Measurements from ENCODE around the gene KCNIP1.

Gene KCNIP1

GRCh38 chr5:170697031-170697430, 193.2 kb downstream of the KCNIP1 start:
- DNase-seq (ENCODE audit: low read depth) = no peak
- TF ChIP-seq, protein P1, sequence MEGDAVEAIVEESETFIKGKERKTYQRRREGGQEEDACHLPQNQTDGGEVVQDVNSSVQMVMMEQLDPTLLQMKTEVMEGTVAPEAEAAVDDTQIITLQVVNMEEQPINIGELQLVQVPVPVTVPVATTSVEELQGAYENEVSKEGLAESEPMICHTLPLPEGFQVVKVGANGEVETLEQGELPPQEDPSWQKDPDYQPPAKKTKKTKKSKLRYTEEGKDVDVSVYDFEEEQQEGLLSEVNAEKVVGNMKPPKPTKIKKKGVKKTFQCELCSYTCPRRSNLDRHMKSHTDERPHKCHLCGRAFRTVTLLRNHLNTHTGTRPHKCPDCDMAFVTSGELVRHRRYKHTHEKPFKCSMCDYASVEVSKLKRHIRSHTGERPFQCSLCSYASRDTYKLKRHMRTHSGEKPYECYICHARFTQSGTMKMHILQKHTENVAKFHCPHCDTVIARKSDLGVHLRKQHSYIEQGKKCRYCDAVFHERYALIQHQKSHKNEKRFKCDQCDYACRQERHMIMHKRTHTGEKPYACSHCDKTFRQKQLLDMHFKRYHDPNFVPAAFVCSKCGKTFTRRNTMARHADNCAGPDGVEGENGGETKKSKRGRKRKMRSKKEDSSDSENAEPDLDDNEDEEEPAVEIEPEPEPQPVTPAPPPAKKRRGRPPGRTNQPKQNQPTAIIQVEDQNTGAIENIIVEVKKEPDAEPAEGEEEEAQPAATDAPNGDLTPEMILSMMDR (conservative IDR thresholded peaks at IDR 0.05; ENCODE audit: control insufficient read depth, insufficient read depth, low read depth, low read length) = no peak

DNA sequence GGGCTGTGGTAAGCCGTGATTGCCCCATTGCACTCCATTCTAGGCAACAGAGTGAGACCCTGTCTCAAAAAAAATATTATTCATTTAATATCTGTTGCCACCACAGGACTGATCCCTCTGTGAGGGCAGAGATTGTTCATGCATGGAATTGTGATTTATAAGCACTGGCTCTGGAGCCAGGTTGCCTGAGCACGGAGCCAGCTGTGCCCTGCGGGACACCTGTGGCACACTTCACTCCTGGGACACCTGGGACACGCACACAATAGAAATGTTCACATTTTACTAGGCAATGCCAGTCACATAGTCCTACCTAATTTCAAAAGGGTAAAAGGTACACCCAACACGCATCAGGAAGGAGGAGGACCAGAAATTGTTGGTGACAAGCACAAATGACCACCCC, 196.7 kb downstream of the KCNIP1 start:
- TF ChIP-seq, protein P1 (conservative IDR thresholded peaks at IDR 0.05; ENCODE audit: control insufficient read depth, insufficient read depth, low read depth, low read length) = no peak
- DNase-seq (ENCODE audit: low read depth) = no peak
- no peak overlapping the region for H3K4me3 ChIP-seq (ENCODE audit: control insufficient read depth, low read depth, low read length)

More at GRCh38 chr5:170697031-170697430, 193.2 kb downstream of the KCNIP1 start:
- H3K4me3 ChIP-seq (ENCODE audit: control insufficient read depth, low read depth, low read length) = no peak overlapping the region

GRCh38 chr5:170701334-170701733, 197.5 kb downstream of the KCNIP1 start:
- DNase-seq (ENCODE audit: low read depth) = no peak
- TF ChIP-seq, protein P1 (conservative IDR thresholded peaks at IDR 0.05; ENCODE audit: control insufficient read depth, insufficient read depth, low read depth, low read length) = no peak
- no peak overlapping the region for H3K4me3 ChIP-seq (ENCODE audit: control insufficient read depth, low read depth, low read length)

DNA sequence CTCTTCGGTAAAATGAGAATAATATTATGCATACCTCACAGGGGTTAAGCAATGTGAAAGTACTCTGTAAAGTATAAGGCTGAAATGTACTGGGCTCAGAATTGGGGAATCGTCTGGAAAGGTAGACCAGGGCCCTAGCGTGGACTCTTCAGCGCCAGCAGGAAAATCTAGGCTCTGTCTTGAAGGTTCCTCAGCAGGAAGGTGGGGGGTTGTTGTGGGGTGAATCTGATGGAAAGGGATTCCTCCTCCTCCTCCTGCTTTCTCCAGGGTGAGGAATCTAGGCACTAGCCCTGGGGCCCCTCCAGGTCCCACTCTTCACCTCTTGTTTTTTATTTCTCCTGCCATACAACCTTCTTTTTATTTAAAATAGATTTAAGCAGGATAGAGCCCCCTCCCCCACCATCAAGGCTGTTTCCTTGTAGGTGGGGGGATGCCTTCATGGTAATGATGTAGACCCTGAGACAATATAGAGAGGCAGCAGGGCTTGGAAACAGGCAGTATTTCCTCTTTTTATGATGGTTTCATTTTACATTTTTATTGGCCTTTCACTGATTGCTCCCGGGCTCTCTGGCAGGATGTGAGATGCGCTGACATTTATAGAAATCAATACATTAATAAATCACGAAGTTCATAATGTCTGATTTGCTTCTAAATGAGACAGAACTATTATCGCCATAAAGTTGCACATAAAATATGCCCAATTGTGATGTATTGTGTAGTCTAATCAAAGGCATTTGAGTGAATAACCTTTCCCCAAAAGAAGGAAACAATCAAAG, 200.8 kb downstream of the KCNIP1 start:
- DNase-seq (ENCODE audit: low read depth) = no peak
- H3K4me3 ChIP-seq (ENCODE audit: control insufficient read depth, low read depth, low read length) = no peak overlapping the region
- TF ChIP-seq, protein P1 (conservative IDR thresholded peaks at IDR 0.05; ENCODE audit: control insufficient read depth, insufficient read depth, low read depth, low read length) = no peak

DNA sequence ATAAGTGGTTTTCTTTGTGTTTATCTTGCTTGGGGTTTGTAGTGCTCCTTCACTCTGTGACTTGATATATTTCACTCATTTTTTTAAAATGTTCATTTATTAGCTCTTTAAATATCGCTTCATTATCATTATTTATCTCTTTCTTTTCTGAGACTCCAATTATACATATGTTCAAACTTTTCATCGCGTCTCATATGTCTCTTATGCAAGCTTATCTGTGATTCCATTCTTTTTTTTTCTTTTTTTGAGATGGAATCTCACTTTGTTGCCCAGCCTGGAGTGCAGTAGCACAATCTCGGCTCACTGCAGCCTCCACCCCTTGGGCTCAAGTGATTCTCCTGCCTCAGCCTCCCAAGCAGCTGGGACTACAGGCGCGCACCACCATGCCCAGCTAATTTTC, 205.8 kb downstream of the KCNIP1 start:
- DNase-seq (ENCODE audit: low read depth) = no peak
- no peak overlapping the region for H3K4me3 ChIP-seq (ENCODE audit: control insufficient read depth, low read depth, low read length)
- TF ChIP-seq, protein P1 (conservative IDR thresholded peaks at IDR 0.05; ENCODE audit: control insufficient read depth, insufficient read depth, low read depth, low read length) = no peak

GRCh38 chr5:170711300-170711699, 207.5 kb downstream of the KCNIP1 start:
- H3K4me3 ChIP-seq (ENCODE audit: control insufficient read depth, low read depth, low read length) = no peak overlapping the region
- TF ChIP-seq, protein P1 (conservative IDR thresholded peaks at IDR 0.05; ENCODE audit: control insufficient read depth, insufficient read depth, low read depth, low read length) = no peak
- DNase-seq (ENCODE audit: low read depth) = no peak
